Measurements from ENCODE around the gene TRIM9.

Gene TRIM9

GRCh38 chr14:51056421-51056820 is 38.5 kb downstream of the TRIM9 start:
- no peak for DNase-seq (ENCODE audit: low spot score)

- DNase-seq (ENCODE audit: low spot score) = no peak
Measured at GRCh38 chr14:51053157-51053556, 41.7 kb downstream of the TRIM9 start.

GRCh38 chr14:51044961-51045360 is 49.9 kb downstream of the TRIM9 start:
- no peak for DNase-seq (ENCODE audit: low spot score)

GRCh38 chr14:51041883-51042282 is 53.0 kb downstream of the TRIM9 start:
- no peak for DNase-seq (ENCODE audit: low spot score)

- no peak for DNase-seq (ENCODE audit: low spot score)
Measured at GRCh38 chr14:51041108-51041531, 53.8 kb downstream of the TRIM9 start.

- no peak for DNase-seq (ENCODE audit: low spot score)
Measured at GRCh38 chr14:51039252-51039651, 55.7 kb downstream of the TRIM9 start.

GRCh38 chr14:51035611-51036192 is 59.2 kb downstream of the TRIM9 start:
- no peak for DNase-seq (ENCODE audit: low spot score)

GRCh38 chr14:51028851-51029754 is 65.8 kb downstream of the TRIM9 start:
- no peak for DNase-seq (ENCODE audit: low spot score)

GRCh38 chr14:51028361-51028760 is 66.5 kb downstream of the TRIM9 start:
- no peak for DNase-seq (ENCODE audit: low spot score)

- DNase-seq (ENCODE audit: low spot score) = no peak
Measured at GRCh38 chr14:51024377-51024776, 70.5 kb downstream of the TRIM9 start.

- DNase-seq (ENCODE audit: low spot score) = no peak
Measured at GRCh38 chr14:51023964-51024363, 70.9 kb downstream of the TRIM9 start.

GRCh38 chr14:51022769-51023168 is 72.1 kb downstream of the TRIM9 start:
- no peak for DNase-seq (ENCODE audit: low spot score)

- DNase-seq (ENCODE audit: low spot score) = no peak
Measured at GRCh38 chr14:51020024-51020710, 74.7 kb downstream of the TRIM9 start.

- DNase-seq (ENCODE audit: low spot score) = no peak
Measured at GRCh38 chr14:51019089-51019488, 75.8 kb downstream of the TRIM9 start.

- DNase-seq (ENCODE audit: low spot score) = no peak
Measured at GRCh38 chr14:51018521-51018920, 76.4 kb downstream of the TRIM9 start.

GRCh38 chr14:51014625-51015024 is 80.3 kb downstream of the TRIM9 start:
- DNase-seq (ENCODE audit: low spot score) = no peak

GRCh38 chr14:51014086-51014485 is 80.8 kb downstream of the TRIM9 start:
- peak; percentile 24 for DNase-seq (ENCODE audit: low spot score)

GRCh38 chr14:51012055-51012454 is 82.8 kb downstream of the TRIM9 start:
- DNase-seq (ENCODE audit: low spot score) = no peak

GRCh38 chr14:51008446-51008845 is 86.5 kb downstream of the TRIM9 start:
- DNase-seq (ENCODE audit: low spot score) = no peak

- DNase-seq (ENCODE audit: low spot score) = peak; percentile 49
Measured at GRCh38 chr14:51006781-51007211, 88.1 kb downstream of the TRIM9 start.

- DNase-seq (ENCODE audit: low spot score) = no peak
Measured at GRCh38 chr14:51006324-51006723, 88.6 kb downstream of the TRIM9 start.

GRCh38 chr14:51004801-51005526 is 89.9 kb downstream of the TRIM9 start:
- DNase-seq (ENCODE audit: low spot score) = peak; percentile 16
